MV-4-11 (cell line): Measurements from ENCODE around the gene RNF114.
"Not testable (repeated sequence)": the region's sequence is repeated elsewhere in the genome, so short reads cannot be mapped to it uniquely, and the experiment has no call there.

Experiments
- DNase-seq: peaks from one replicate; lab custom pipeline; 2025; lab: John Stamatoyannopoulos, UW

The RNF114 gene

GRCh38 chr20:49928411-49929141 is 7.6 kb upstream of the RNF114 start:
- peak; percentile 81 for DNase-seq

- DNase-seq = no peak
These were observed 7.1 kb upstream of the RNF114 start for GRCh38 chr20:49929142-49929494.

GRCh38 chr20:49935746-49936152 is 448 bp upstream of the RNF114 start:
- no peak for DNase-seq

GRCh38 chr20:49937027-49937929 is 1.1 kb downstream of the RNF114 start:
- peak; percentile 33 for DNase-seq

- DNase-seq = no peak
These were observed 2.3 kb downstream of the RNF114 start for GRCh38 chr20:49938173-49939163.

- DNase-seq = no peak
These were observed 5.3 kb downstream of the RNF114 start for GRCh38 chr20:49941456-49941855.

GRCh38 chr20:49942303-49942702 is 6.1 kb downstream of the RNF114 start:
- DNase-seq = no peak

GRCh38 chr20:49942942-49943341 is 6.7 kb downstream of the RNF114 start:
- DNase-seq = no peak

GRCh38 chr20:49945306-49945700 is 9.1 kb downstream of the RNF114 start:
- no peak for DNase-seq

- no peak for DNase-seq
These were observed 9.7 kb downstream of the RNF114 start for GRCh38 chr20:49945701-49946477.

- no peak for DNase-seq
These were observed 12.0 kb downstream of the RNF114 start for GRCh38 chr20:49948178-49948577.

- DNase-seq = peak; percentile 74
These were observed 12.8 kb downstream of the RNF114 start for GRCh38 chr20:49948809-49949507.

GRCh38 chr20:49951151-49951550 is 15.0 kb downstream of the RNF114 start:
- DNase-seq = no peak

GRCh38 chr20:49955167-49955566 is 19.0 kb downstream of the RNF114 start:
- DNase-seq = no peak

- DNase-seq = not testable (repeated sequence)
These were observed 19.7 kb downstream of the RNF114 start for GRCh38 chr20:49955830-49956396.

- no peak for DNase-seq
These were observed 20.5 kb downstream of the RNF114 start for GRCh38 chr20:49956689-49957088.

- DNase-seq = peak; percentile 96
These were observed 21.1 kb downstream of the RNF114 start for GRCh38 chr20:49957089-49957938.

- no peak for DNase-seq
These were observed 25.2 kb downstream of the RNF114 start for GRCh38 chr20:49961413-49961812.
